Calu3 (cell line): Measurements from ENCODE around the gene SRM. TPM values are rescaled to one million over a fixed set of nuclear protein-coding genes. Genes with fewer than 3 reads are reported as not detected.
"Not testable (repeated sequence)": the region's sequence is repeated elsewhere in the genome, so short reads cannot be mapped to it uniquely, and the experiment has no call there.

Experiments
- BruUV-seq: library from RNA; stranded (reverse); fragments of 400-500 nt; replicated peaks from 2 replicates; lab custom pipeline; 2021; lab: Mats Ljungman, UMichigan
- CTCF ChIA-PET: fragments of 300-600 bp; sonication (Branson Sonifier 250); formaldehyde crosslinking; loops from one replicate; lab custom pipeline; 2022; ENCODE audit warnings: antibody characterized with exemption; lab: Charles Lee
- DNase-seq: peaks from one replicate; pipeline ENCODE4 v3.0.0; 2022
- H3K27ac Mint-ChIP-seq: one replicate; pipeline ENCODE4 v1.8.0; 2022; ENCODE audit warnings: mixed read lengths; ENCODE audit not compliant: unreplicated experiment
- H3K27me3 Mint-ChIP-seq: one replicate; pipeline ENCODE4 v1.8.0; 2022; ENCODE audit warnings: mixed read lengths; ENCODE audit not compliant: unreplicated experiment
- H3K36me3 Mint-ChIP-seq: one replicate; pipeline ENCODE4 v1.8.0; 2022; ENCODE audit warnings: mild to moderate bottlenecking, moderate library complexity, mixed read lengths; ENCODE audit not compliant: insufficient read depth, unreplicated experiment
- H3K4me1 Mint-ChIP-seq: one replicate; pipeline ENCODE4 v1.8.0; 2022; ENCODE audit warnings: mild to moderate bottlenecking, low read depth, mixed read lengths; ENCODE audit not compliant: unreplicated experiment
- H3K4me3 Mint-ChIP-seq: one replicate; pipeline ENCODE4 v1.8.0; 2022; ENCODE audit warnings: mild to moderate bottlenecking, low read depth, moderate library complexity, mixed read lengths; ENCODE audit not compliant: unreplicated experiment
- H3K9me3 Mint-ChIP-seq: one replicate; pipeline ENCODE4 v1.8.0; 2022; ENCODE audit warnings: low read depth, mixed read lengths; ENCODE audit not compliant: unreplicated experiment
- intact Hi-C: fragments of 100-400 bp; cut with micrococcal nuclease; formaldehyde crosslinking; loops from one replicate; pipeline ENCODE4 v1.10.0; 2022; ENCODE audit not compliant: unreplicated experiment
- total RNA-seq: library from RNA; stranded (reverse); gene quantifications from 2 replicates; pipeline ENCODE4 v1.2.3, GENCODE V29; 2022
- TF ChIP-seq, protein P1 (sequence below): fragments of 200-600 bp; IDR thresholded peaks from one replicate; pipeline ENCODE4 v1.8.0; 2022; ENCODE audit warnings: antibody characterized with exemption; ENCODE audit not compliant: unreplicated experiment

Gene SRM
- total RNA-seq, 1 experiment from 2014 or later: 70.5 TPM

DNA sequence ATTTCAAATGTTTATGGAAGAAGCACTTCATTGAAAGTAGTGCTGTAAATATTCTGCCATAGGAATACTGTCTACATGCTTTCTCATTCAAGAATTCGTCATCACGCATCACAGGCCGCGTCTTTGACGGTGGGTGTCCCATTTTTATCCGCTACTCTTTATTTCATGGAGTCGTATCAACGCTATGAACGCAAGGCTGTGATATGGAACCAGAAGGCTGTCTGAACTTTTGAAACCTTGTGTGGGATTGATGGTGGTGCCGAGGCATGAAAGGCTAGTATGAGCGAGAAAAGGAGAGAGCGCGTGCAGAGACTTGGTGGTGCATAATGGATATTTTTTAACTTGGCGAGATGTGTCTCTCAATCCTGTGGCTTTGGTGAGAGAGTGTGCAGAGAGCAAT, 36.6 kb downstream of the SRM start:
- BruUV-seq: no TSS peak
- H3K27me3 Mint-ChIP-seq: no peaks in the 10 kb centered on the region
- DNase-seq: no peak
- CTCF ChIA-PET: no interaction called here
- H3K4me3 Mint-ChIP-seq: no peak overlapping the region
- no peaks in the 10 kb centered on the region for H3K9me3 Mint-ChIP-seq
- TF ChIP-seq, protein P1, sequence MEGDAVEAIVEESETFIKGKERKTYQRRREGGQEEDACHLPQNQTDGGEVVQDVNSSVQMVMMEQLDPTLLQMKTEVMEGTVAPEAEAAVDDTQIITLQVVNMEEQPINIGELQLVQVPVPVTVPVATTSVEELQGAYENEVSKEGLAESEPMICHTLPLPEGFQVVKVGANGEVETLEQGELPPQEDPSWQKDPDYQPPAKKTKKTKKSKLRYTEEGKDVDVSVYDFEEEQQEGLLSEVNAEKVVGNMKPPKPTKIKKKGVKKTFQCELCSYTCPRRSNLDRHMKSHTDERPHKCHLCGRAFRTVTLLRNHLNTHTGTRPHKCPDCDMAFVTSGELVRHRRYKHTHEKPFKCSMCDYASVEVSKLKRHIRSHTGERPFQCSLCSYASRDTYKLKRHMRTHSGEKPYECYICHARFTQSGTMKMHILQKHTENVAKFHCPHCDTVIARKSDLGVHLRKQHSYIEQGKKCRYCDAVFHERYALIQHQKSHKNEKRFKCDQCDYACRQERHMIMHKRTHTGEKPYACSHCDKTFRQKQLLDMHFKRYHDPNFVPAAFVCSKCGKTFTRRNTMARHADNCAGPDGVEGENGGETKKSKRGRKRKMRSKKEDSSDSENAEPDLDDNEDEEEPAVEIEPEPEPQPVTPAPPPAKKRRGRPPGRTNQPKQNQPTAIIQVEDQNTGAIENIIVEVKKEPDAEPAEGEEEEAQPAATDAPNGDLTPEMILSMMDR: no peak
- H3K36me3 Mint-ChIP-seq: peaks cover 48% of the 10 kb centered on the region
- no peaks in the 10 kb centered on the region for H3K4me1 Mint-ChIP-seq
- no peak overlapping the region for H3K27ac Mint-ChIP-seq
- intact Hi-C loops: no loop called here

DNA sequence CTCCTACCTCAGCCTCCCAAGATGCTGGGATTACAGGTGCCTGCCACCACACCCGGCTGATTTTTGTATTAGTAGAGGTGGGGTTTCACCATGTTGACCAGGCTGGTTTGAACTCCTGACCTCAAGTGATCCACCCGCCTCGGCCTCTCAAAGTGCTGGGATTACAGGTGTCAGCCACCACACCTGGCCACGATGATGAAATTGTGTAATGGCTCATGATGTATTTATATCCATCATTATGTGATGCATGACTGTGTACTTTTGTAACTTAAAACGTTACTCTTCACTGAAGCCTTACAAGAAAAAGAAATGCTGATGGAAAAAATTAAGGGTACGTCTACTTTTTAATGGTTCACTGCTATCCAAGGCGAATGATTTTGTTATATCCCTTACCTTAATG, 39.8 kb downstream of the SRM start:
- no TSS peak for BruUV-seq
- no peaks in the 10 kb centered on the region for H3K27me3 Mint-ChIP-seq
- DNase-seq: no peak
- no peaks in the 10 kb centered on the region for H3K9me3 Mint-ChIP-seq
- no peak overlapping the region for H3K4me3 Mint-ChIP-seq
- H3K36me3 Mint-ChIP-seq: peaks cover 65% of the 10 kb centered on the region
- CTCF ChIA-PET: no interaction called here
- H3K4me1 Mint-ChIP-seq: no peaks in the 10 kb centered on the region
- TF ChIP-seq, protein P1: no peak
- intact Hi-C loops: no loop called here
- H3K27ac Mint-ChIP-seq: no peak overlapping the region

- CTCF ChIA-PET, H3K4me1 Mint-ChIP-seq, BruUV-seq, H3K4me3 Mint-ChIP-seq, DNase-seq, intact Hi-C loops, H3K9me3 Mint-ChIP-seq, H3K27ac Mint-ChIP-seq, H3K27me3 Mint-ChIP-seq: not testable (repeated sequence)
- H3K36me3 Mint-ChIP-seq: peaks cover 69% of the 10 kb centered on the region
Observed at GRCh38 chr1:11019358-11019757, 40.5 kb downstream of the SRM start.

- Mint-ChIP-seq H3K4me3 (peak overlapping the region; percentile 77), H3K4me1 (peaks cover 7% of the 10 kb centered on the region), H3K27ac (no peak overlapping the region), H3K36me3 (peaks cover 52% of the 10 kb centered on the region), H3K27me3 (no peaks in the 10 kb centered on the region), H3K9me3 (no peaks in the 10 kb centered on the region)
- intact Hi-C loops: no loop called here
- CTCF ChIA-PET: no interaction called here
- no peak for DNase-seq
- TF ChIP-seq, protein P1: no peak
- no TSS peak for BruUV-seq
Observed at GRCh38 chr1:11013160-11013531, 46.7 kb downstream of the SRM start.

DNA sequence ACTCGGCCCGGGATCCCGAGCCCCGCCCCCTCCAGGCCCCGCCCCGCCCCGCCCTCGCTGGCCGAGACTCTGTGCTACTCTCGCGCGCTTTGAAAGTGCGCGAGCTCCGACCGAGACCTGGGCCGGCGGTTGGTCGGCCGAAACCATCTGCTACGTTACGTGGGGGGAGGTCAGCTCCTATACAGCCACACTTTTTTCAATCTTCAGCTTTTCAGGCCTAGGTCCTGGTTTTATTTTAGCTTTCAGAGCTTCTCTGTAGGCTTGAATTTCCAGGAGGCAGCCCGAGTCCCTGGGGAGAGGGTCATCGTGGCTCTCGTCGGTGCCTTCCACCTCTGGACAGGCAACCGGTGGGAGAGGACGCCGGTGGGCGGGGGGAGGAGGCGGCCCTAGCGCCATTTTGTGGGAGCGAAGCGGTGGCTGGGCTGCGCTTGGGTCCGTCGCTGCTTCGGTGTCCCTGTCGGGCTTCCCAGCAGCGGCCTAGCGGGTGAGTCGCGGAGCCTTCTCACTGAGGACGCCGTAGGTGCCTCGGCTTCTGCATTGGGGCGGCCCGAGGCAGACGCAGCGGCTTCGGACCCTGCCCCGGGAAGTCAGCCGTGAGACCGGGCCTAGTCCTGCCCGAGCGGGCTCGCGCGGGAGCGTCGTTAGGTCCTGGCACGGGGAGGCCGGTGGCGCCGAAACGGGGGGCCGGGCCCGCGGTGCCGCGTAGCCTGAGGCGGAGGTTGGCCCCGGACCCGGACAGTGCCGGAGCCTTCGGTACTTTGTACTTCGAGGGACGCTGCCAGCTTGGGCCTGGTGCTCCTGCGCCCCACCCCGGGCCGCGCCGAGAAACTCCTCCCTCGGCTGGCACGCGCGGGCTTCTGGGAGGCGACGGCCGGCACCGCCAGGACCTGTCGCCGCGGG, 47.3 kb downstream of the SRM start, which contains the start of gene TARDBP:
Gene TARDBP, plus strand, starts transcription at position 395 of the 900 bp plus-strand sequence. CDS start 1,074 bp downstream, outside the sequence.
- Mint-ChIP-seq H3K9me3 (no peaks in the 10 kb centered on the region), H3K4me3 (peak within 1 kb of the TSS; percentile 77), H3K27ac (peak within 1 kb of the TSS; percentile 98), H3K27me3 (no peaks in the 10 kb centered on the region), H3K36me3 (peaks cover 49% of the 10 kb centered on the region), H3K4me1 (peaks cover 7% of the 10 kb centered on the region)
- TF ChIP-seq, protein P1: no peak
- BruUV-seq: no TSS peak
- CTCF ChIA-PET: interaction anchor here (1.0 kb wide), 1 partner anchor 32 kb away, joined by 4 read pairs; no protein-coding TSS in a partner anchor
- intact Hi-C loops: loop anchor here (1.0 kb wide), 1 partner anchor 33 kb away; no protein-coding TSS in a partner anchor
- DNase-seq: peak; percentile 85
